Coronary artery (tissue), 2 donors: ENCODE data around the gene PPL.

Experiments used
- DNase-seq: peaks from one replicate; pipeline ENCODE4 v3.0.0-alpha.2; 2017; ENCODE audit warnings: low spot score
- H3K27ac ChIP-seq, 2 donors: fragments of 200-600 bp; sonication (generic); one replicate each; pipeline ENCODE4 v1.5.1; 2016 to 2019
- H3K4me3 ChIP-seq: fragments of 200-600 bp; sonication (generic); 2 replicates; pipeline ENCODE4 v1.5.1; 2016; ENCODE audit warnings: mild to moderate bottlenecking, moderate library complexity
- TF ChIP-seq, protein P1 (sequence below): fragments of 200-600 bp; sonication (generic); IDR thresholded peaks from one replicate; pipeline ENCODE4 v1.5.1; 2019; ENCODE audit warnings: antibody characterized with exemption

PPL gene

DNA sequence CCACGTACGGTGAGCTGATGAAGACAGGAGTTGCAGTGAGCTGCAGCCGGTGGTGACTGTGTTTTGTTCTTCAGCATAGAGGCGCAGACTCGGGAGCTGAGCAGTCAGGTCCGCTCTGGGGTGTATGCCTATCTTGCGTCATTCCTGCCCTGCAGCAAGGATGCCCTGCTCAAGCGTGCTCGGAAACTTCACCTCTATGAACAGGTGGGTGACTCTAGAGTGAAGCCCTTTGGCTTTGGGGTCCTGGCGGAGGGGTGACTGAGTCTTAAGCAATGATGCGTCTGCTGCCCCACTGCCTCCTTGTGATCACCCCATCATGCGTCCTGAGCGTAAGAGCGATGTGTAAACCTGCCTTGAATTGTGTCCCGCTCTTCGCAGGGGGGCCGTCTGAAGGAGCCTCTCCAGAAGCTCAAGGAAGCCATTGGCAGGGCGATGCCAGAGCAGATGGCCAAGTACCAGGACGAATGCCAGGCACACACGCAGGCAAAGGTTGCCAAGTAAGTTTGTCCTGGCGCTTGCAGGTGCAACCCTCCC lies 66.7 kb downstream of the PPL start:
- no peak for DNase-seq

DNA sequence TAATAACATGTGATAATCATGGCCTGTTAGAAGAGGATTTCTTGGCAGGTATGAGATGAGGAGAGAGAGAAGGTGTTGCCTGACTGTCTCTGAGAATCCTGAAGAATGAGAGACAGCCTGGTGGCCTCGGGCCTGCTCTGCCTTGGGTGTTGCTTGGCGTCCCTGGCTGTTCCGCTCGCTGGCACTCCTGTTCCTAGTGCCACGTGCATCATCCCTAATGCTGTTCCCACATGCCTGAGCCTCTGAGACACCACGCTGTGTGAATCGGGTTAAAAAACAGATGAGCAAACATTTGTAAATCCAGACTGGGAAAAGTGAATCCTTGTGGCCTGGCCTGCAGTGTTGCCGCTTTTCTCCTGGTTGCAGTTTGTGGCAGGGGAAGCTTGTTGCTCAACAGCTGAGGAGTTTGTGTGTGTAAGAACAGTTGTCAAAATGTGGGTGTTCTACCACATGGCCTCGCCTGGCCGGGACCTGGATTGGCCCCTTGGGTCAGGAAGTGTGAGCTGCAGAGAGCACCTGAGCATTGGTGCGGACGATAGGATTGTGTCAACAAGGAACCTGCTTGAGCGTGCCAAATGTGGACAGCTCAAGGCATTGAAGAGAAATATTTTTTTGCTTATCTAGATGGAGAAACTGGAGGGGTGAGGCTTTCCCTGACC lies 67.7 kb downstream of the PPL start:
- no peak overlapping the region for H3K27ac ChIP-seq

More for the DNA sequence above, 66.7 kb downstream of the PPL start:
- Histone ChIP-seq H3K4me3 (no peak overlapping the region), H3K27ac (no peak overlapping the region)
- TF ChIP-seq, protein P1, sequence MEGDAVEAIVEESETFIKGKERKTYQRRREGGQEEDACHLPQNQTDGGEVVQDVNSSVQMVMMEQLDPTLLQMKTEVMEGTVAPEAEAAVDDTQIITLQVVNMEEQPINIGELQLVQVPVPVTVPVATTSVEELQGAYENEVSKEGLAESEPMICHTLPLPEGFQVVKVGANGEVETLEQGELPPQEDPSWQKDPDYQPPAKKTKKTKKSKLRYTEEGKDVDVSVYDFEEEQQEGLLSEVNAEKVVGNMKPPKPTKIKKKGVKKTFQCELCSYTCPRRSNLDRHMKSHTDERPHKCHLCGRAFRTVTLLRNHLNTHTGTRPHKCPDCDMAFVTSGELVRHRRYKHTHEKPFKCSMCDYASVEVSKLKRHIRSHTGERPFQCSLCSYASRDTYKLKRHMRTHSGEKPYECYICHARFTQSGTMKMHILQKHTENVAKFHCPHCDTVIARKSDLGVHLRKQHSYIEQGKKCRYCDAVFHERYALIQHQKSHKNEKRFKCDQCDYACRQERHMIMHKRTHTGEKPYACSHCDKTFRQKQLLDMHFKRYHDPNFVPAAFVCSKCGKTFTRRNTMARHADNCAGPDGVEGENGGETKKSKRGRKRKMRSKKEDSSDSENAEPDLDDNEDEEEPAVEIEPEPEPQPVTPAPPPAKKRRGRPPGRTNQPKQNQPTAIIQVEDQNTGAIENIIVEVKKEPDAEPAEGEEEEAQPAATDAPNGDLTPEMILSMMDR = no peak

DNA sequence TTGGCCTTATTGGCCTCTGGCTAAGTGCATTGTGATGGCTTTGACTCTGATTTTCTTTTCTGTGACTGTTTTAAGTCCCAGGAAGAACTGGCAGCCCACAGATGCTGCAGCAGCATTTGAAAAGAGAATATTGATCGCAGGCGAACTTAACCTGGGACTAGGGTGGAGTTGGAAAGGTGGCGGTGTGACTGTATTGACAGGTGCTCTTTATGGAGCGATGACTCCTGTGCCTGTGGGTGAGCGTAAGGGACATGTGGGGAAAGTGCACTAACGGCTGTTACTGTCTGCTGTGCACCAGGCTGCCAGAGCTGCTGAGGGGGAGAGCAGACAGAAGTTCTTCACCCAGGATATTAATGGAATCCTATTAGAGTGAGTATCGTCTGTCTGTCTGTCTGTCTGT lies 68.4 kb downstream of the PPL start:
- peak; percentile 9 for DNase-seq
- Histone ChIP-seq H3K27ac (no peak overlapping the region), H3K4me3 (no peak overlapping the region)
- TF ChIP-seq, protein P1 = no peak

More for the DNA sequence above, 67.7 kb downstream of the PPL start:
- TF ChIP-seq, protein P1 = no peak
- peak; percentile 47 for DNase-seq
- H3K4me3 ChIP-seq = no peak overlapping the region

DNA sequence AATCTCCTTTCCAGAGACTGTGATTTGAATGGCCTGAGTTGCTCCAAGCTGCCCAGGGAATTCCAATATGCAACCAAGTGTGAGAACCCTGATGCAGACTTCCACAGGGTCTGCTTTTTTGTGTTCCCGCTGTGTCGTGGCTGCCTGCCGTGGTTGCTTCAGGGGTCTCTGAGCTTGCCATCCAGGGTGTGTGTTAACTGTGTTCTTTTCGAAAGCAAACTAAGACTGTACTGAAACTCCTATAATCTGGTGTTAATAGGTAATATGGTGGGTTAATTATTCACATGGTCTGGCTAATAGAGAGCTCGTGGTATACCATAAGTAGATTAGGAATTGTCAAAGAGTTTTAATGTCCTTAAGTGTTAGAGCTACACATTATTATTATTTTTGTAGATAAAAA lies 68.9 kb downstream of the PPL start:
- no peak overlapping the region for H3K27ac ChIP-seq
- TF ChIP-seq, protein P1 = no peak
- DNase-seq = peak; percentile 22

DNA sequence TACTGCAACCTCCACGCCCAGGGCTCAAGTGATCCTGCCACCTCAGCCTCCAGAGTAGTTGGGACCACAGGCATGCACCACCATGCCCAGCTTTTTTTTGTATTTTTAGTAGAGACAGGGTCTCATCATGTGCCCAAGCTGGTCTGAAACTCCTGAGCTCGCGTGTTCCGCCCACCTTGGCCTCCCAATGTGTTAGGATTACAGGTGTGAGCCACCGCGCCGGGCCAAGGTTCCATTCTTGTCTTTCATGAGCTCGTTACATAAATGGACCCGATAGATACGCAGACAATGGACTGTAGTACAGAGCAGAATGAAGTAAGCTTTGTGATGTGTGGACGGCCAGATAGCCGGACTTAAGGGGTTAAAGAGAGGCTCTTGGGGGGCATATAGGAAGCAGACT lies 70.4 kb downstream of the PPL start:
- H3K27ac ChIP-seq = no peak overlapping the region
- peak; percentile 26 for DNase-seq

More for the DNA sequence above, 68.9 kb downstream of the PPL start:
- no peak overlapping the region for H3K4me3 ChIP-seq

DNA sequence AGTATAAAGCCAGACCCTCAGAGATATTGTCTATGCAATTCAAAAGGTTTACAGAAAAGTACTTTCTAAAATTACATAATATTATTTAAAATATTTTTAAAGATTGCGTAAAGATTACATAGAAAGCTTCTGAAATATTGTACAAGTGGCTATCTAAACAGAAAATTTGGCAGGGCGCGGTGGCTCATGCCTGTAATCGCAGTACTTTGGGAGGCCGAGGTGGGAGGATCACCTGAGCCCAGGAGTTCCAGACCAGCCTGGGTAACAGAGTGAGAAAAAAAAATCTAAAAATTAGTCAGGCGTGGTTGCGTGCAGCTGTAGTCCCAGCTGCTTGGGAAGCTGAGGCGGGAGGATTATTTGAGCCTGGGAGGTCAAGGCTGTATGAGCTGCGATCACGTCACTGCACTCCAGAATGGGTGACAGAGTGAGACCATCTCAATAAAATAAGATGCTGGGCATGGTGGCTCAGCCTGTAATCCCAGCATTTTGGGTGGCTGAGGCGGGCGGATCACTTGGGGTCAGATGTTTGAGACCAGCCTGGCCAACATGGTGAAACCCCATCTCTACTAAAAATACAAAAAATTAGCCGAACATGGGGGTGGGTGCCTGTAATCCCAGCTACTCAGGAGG lies 71.6 kb downstream of the PPL start:
- Histone ChIP-seq H3K27ac (no peak overlapping the region), H3K4me3 (no peak overlapping the region)
- peak; percentile 21 for DNase-seq
- TF ChIP-seq, protein P1 = no peak

More for the DNA sequence above, 70.4 kb downstream of the PPL start:
- TF ChIP-seq, protein P1 = no peak
- H3K4me3 ChIP-seq = no peak overlapping the region

DNA sequence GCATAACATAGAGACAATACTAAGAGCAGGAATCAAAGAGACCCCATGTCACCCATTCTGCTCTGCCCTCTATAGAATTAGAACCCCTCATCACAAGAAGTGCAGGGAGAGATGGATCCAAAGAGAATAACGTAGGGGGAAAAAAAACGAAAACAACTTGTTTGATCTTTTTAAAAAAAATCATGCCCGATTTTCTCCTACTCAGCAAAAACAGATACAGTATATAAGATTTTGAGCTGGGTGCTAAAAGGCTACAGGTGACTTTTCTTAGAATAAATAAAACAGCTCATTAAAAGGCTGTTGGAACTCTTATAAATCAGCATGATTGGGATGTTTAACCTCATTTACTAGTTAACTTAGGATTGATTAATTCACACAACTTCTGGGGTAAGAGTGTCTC lies 72.2 kb downstream of the PPL start:
- DNase-seq = no peak
- TF ChIP-seq, protein P1 = no peak
- Histone ChIP-seq H3K4me3 (no peak overlapping the region), H3K27ac (no peak overlapping the region)
